Liver (tissue), 9 donors: ENCODE results near the gene TBC1D22B. TPM values are rescaled to one million over a fixed set of nuclear protein-coding genes. Genes with fewer than 3 reads are reported as not detected.

Source experiments
- DNase-seq: peaks from one replicate; pipeline ENCODE4 v3.0.0-alpha.2; 2017; ENCODE audit warnings: low spot score
- H3K27ac ChIP-seq, 2 donors: one replicate each; pipeline ENCODE4 v1.7.0; 2013; ENCODE audit warnings: inconsistent platforms in 2 of 2, low read length in 2 of 2, control low read depth in 1 of 2, low read depth in 1 of 2, mild to moderate bottlenecking in 1 of 2
- H3K27me3 ChIP-seq, 4 donors: one replicate each; pipeline versions ENCODE4 v1.6.1 to v1.7.0; 2013; ENCODE audit warnings: low read length in 3 of 4, inconsistent platforms in 1 of 4, mild to moderate bottlenecking in 1 of 4, moderate library complexity in 1 of 4; ENCODE audit not compliant: control insufficient read depth in 4 of 4, insufficient read depth in 4 of 4
- H3K36me3 ChIP-seq, 4 donors: one replicate each; pipeline versions ENCODE4 v1.6.1 to v1.7.0; 2013; ENCODE audit warnings: low read length in 3 of 4, mild to moderate bottlenecking in 3 of 4, low read depth in 1 of 4, moderate library complexity in 1 of 4; ENCODE audit not compliant: control insufficient read depth in 4 of 4, insufficient read depth in 3 of 4
- H3K4me1 ChIP-seq, 4 donors: one replicate each; pipeline versions ENCODE4 v1.6.1 to v1.7.0; 2013; ENCODE audit warnings: low read length in 3 of 4, mild to moderate bottlenecking in 3 of 4, moderate library complexity in 1 of 4; ENCODE audit not compliant: control insufficient read depth in 4 of 4, insufficient read depth in 4 of 4
- H3K4me3 ChIP-seq, 3 donors: one replicate each; pipeline versions ENCODE4 v1.6.1 to v1.7.0; 2013; ENCODE audit warnings: low read length in 3 of 3, control low read depth in 1 of 3, low read depth in 1 of 3, mild to moderate bottlenecking in 1 of 3
- H3K9ac ChIP-seq, 2 donors: one replicate each; pipeline ENCODE4 v1.7.0; 2013; ENCODE audit warnings: low read length in 2 of 2, mild to moderate bottlenecking in 2 of 2, moderate library complexity in 2 of 2, control low read depth in 1 of 2, low read depth in 1 of 2
- H3K9me3 ChIP-seq, 4 donors: one replicate each; pipeline versions ENCODE4 v1.6.1 to v1.7.0; 2013; ENCODE audit warnings: low read length in 3 of 4; ENCODE audit not compliant: control insufficient read depth in 4 of 4
- EGR1 ChIP-seq, 2 donors: IDR thresholded peaks; 2 replicates each; pipeline ENCODE4 v1.6.1; 2016 to 2018; ENCODE audit warnings: antibody characterized with exemption in 2 of 2, low read depth in 2 of 2
- FOXA1 ChIP-seq: IDR thresholded peaks from 2 replicates; pipeline ENCODE4 v1.6.1; 2016; ENCODE audit warnings: antibody characterized with exemption
- FOXA2 ChIP-seq: IDR thresholded peaks from 2 replicates; pipeline ENCODE4 v1.6.1; 2016; ENCODE audit warnings: antibody characterized with exemption
- GABPA ChIP-seq, 2 donors: IDR thresholded peaks in 1 of 2; conservative IDR thresholded peaks in 1 of 2; 2 replicates each; pipeline ENCODE4 v1.6.1; 2016; ENCODE audit warnings: antibody characterized with exemption in 2 of 2, mild to moderate bottlenecking in 1 of 2, moderate library complexity in 1 of 2
- HNF4A ChIP-seq, 2 donors: conservative IDR thresholded peaks; 2 replicates each; pipeline ENCODE4 v1.6.1; 2016; ENCODE audit warnings: antibody characterized with exemption in 2 of 2, mild to moderate bottlenecking in 2 of 2
- HNF4G ChIP-seq: IDR thresholded peaks from 2 replicates; pipeline ENCODE4 v1.6.1; 2016; ENCODE audit warnings: antibody characterized with exemption
- JUND ChIP-seq, 2 donors: IDR thresholded peaks; 2 replicates each; pipeline ENCODE4 v1.6.1; 2016; ENCODE audit warnings: antibody characterized with exemption in 2 of 2
- NR2F2 ChIP-seq: IDR thresholded peaks from 2 replicates; pipeline ENCODE4 v1.6.1; 2016; ENCODE audit warnings: antibody characterized with exemption
- RAD21 ChIP-seq, 2 donors: IDR thresholded peaks; 2 replicates each; pipeline ENCODE4 v1.6.1; 2016; ENCODE audit warnings: antibody characterized with exemption in 2 of 2, mild to moderate bottlenecking in 2 of 2
- RXRA ChIP-seq, 2 donors: IDR thresholded peaks; 2 replicates each; pipeline ENCODE4 v1.6.1; 2017 to 2018; ENCODE audit warnings: antibody characterized with exemption in 2 of 2, mild to moderate bottlenecking in 1 of 2
- SP1 ChIP-seq: IDR thresholded peaks from 2 replicates; pipeline ENCODE4 v1.6.1; 2018; ENCODE audit warnings: antibody characterized with exemption, mild to moderate bottlenecking
- TAF1 ChIP-seq: conservative IDR thresholded peaks from 2 replicates; pipeline ENCODE4 v1.6.1; 2016; ENCODE audit warnings: antibody characterized with exemption, mild to moderate bottlenecking
- YY1 ChIP-seq: IDR thresholded peaks from 2 replicates; pipeline ENCODE4 v1.6.1; 2016; ENCODE audit warnings: antibody characterized with exemption, mild to moderate bottlenecking
- WGBS: extraction: QIAGEN DNeasy Blood & Tissue Kit; methylation state at CpG from one replicate; pipeline ENCODE4 v1.1.7; 2013; 5-methylcytosine and 5-hydroxymethylcytosine counted together
- polyA plus RNA-seq, 2 donors: library from polyadenylated mRNA; stranded (reverse) in 1 of 2; unstranded in 1 of 2; fragments of 200-250 nt in 1 of 2; fragments of >200 nt in 1 of 2; fragmentation: Nextera tagmentation in 1 of 2; extraction: Ambion mirVana in 1 of 2; gene quantifications; one replicate each; pipeline versions ENCODE4 v1.2.1 to v1.2.3, GENCODE V29; 2013 to 2015
- total RNA-seq, 2 donors: library from RNA; depleted of rRNA; stranded (reverse); fragments of >200 nt; gene quantifications; one replicate each; pipeline ENCODE4 v1.2.3, GENCODE V29; 2014
- TF ChIP-seq, protein P1 (sequence below): IDR thresholded peaks from 2 replicates; pipeline ENCODE4 v1.6.1; 2016; ENCODE audit warnings: antibody characterized with exemption
- TF ChIP-seq, protein P2 (sequence below): fragments of 150-350 bp; IDR thresholded peaks from 2 replicates; pipeline ENCODE4 v1.5.1; 2017; ENCODE audit warnings: improper control_type of control experiment, low read depth, low read length; ENCODE audit not compliant: missing input control
- TF ChIP-seq, protein P3 (sequence below): IDR thresholded peaks from 2 replicates; pipeline ENCODE4 v1.6.1; 2016; ENCODE audit warnings: antibody characterized with exemption, mild to moderate bottlenecking
- TF ChIP-seq, protein P4 (sequence below): IDR thresholded peaks from 2 replicates; pipeline ENCODE4 v1.6.1; 2016; ENCODE audit warnings: antibody characterized with exemption
- TF ChIP-seq, protein P5 (sequence below): IDR thresholded peaks from 2 replicates; pipeline ENCODE4 v1.6.1; 2016; ENCODE audit warnings: antibody characterized with exemption
- donor health status: healthy.
- donor health status: healthy.
- donor health status: healthy.
- donor health status: healthy.
- donor health status: healthy.

Gene TBC1D22B
- total and polyA plus RNA-seq, 4 donors: 1.4 to 10.7 (median 1.9) TPM

DNA sequence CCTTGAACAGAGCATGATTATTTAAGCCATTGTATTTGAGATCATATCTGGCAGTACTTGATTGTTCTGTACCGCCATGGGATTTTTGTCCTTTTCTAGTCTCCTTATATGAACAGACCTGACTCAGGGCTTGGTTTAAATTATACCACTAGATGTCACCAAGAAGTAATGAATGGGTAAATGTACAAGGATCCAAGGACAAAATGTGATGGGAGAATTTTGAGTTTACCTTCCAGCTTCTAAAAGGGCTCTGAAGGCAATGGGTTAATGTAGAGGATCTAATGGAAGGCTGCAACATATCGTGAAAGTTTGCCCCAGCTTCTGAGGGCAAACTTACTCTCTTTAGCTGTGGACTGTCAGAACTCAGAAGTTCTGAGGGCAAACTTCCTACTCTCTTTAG is 108.2 kb downstream of the TBC1D22B start:
- Histone ChIP-seq H3K9ac (no peak overlapping the region), H3K27ac (no peak overlapping the region), H3K36me3 (peaks cover 0 to 22% (median 12%) of the 10 kb centered on the region in 4 donors), H3K27me3 (no peaks in the 10 kb centered on the region), H3K4me1 (peaks cover 0 to 3% (median 0%) of the 10 kb centered on the region in 4 donors), H3K9me3 (no peaks in the 10 kb centered on the region), H3K4me3 (no peak overlapping the region)
- TF ChIP-seq RAD21 (IDR thresholded peaks at IDR 0.05): peak; percentile 51 to 62
- TF ChIP-seq, protein P1, sequence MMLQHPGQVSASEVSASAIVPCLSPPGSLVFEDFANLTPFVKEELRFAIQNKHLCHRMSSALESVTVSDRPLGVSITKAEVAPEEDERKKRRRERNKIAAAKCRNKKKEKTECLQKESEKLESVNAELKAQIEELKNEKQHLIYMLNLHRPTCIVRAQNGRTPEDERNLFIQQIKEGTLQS: no peak
- no peak for DNase-seq
- 45% methylated on average over 2 of the region's 2 CpGs for WGBS

DNA sequence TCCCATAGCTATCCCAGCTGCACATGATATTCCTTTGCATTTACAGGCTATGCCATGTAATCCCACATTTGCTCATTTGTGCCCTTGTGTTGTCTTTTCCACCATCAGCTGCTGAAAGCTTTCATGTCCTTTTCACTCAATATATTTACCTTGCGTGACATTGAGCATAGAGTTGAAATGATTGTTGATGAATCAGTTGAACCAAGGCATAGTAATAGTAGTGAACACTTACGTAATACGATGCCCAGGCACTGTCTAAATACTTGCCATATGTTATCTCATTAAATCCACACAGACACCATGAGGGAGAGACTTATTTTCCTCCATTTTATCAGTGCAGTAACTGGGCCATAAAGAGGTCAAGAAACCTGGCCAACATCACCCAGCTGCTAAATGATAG is 109.3 kb downstream of the TBC1D22B start:
- TF ChIP-seq GABPA (IDR thresholded peaks at IDR 0.05 in 1 of 2, conservative IDR thresholded peaks at IDR 0.05 in 1 of 2) (no peak), TAF1 (no peak), FOXA2 (no peak)
- TF ChIP-seq, protein P2, sequence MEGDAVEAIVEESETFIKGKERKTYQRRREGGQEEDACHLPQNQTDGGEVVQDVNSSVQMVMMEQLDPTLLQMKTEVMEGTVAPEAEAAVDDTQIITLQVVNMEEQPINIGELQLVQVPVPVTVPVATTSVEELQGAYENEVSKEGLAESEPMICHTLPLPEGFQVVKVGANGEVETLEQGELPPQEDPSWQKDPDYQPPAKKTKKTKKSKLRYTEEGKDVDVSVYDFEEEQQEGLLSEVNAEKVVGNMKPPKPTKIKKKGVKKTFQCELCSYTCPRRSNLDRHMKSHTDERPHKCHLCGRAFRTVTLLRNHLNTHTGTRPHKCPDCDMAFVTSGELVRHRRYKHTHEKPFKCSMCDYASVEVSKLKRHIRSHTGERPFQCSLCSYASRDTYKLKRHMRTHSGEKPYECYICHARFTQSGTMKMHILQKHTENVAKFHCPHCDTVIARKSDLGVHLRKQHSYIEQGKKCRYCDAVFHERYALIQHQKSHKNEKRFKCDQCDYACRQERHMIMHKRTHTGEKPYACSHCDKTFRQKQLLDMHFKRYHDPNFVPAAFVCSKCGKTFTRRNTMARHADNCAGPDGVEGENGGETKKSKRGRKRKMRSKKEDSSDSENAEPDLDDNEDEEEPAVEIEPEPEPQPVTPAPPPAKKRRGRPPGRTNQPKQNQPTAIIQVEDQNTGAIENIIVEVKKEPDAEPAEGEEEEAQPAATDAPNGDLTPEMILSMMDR: no peak
- no peaks in the 10 kb centered on the region for H3K9me3 ChIP-seq
- 96% methylated on average over 3 of the region's 3 CpGs for WGBS
- H3K27me3 ChIP-seq: no peaks in the 10 kb centered on the region
- no peak for DNase-seq
- H3K36me3 ChIP-seq: peaks cover 0 to 22% (median 10%) of the 10 kb centered on the region in 4 donors
- H3K9ac ChIP-seq: no peak overlapping the region
- peaks cover 0 to 3% (median 0%) of the 10 kb centered on the region in 4 donors for H3K4me1 ChIP-seq
- no peak overlapping the region for H3K27ac ChIP-seq
- no peak overlapping the region for H3K4me3 ChIP-seq

DNA sequence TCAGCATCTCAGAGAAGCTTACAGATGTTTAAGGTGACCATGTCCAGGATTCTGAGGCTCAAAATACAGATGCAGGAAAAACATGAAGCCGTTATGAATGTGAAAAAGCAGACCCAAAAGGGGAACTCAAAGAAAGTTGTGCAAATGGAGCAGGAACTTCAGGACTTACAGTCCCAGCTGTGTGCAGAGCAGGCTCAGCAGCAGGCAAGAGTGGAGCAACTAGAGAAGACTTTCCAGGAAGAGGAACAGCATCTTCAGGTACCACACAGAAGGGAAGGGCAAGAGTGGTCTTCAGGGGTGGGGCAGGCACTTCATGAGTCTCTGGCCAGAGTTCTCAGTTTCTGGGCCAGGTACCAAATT is 111.4 kb downstream of the TBC1D22B start:
- Histone ChIP-seq H3K4me3 (no peak overlapping the region), H3K27me3 (no peaks in the 10 kb centered on the region), H3K27ac (no peak overlapping the region), H3K9me3 (no peaks in the 10 kb centered on the region), H3K4me1 (peaks cover 0 to 3% (median 0%) of the 10 kb centered on the region in 4 donors), H3K36me3 (peaks cover 0 to 16% (median 8%) of the 10 kb centered on the region in 4 donors), H3K9ac (no peak overlapping the region)
- 84% methylated on average over 1 of the region's 1 CpG for WGBS
- TF ChIP-seq JUND (IDR thresholded peaks at IDR 0.05): no peak
- TF ChIP-seq, protein P3, sequence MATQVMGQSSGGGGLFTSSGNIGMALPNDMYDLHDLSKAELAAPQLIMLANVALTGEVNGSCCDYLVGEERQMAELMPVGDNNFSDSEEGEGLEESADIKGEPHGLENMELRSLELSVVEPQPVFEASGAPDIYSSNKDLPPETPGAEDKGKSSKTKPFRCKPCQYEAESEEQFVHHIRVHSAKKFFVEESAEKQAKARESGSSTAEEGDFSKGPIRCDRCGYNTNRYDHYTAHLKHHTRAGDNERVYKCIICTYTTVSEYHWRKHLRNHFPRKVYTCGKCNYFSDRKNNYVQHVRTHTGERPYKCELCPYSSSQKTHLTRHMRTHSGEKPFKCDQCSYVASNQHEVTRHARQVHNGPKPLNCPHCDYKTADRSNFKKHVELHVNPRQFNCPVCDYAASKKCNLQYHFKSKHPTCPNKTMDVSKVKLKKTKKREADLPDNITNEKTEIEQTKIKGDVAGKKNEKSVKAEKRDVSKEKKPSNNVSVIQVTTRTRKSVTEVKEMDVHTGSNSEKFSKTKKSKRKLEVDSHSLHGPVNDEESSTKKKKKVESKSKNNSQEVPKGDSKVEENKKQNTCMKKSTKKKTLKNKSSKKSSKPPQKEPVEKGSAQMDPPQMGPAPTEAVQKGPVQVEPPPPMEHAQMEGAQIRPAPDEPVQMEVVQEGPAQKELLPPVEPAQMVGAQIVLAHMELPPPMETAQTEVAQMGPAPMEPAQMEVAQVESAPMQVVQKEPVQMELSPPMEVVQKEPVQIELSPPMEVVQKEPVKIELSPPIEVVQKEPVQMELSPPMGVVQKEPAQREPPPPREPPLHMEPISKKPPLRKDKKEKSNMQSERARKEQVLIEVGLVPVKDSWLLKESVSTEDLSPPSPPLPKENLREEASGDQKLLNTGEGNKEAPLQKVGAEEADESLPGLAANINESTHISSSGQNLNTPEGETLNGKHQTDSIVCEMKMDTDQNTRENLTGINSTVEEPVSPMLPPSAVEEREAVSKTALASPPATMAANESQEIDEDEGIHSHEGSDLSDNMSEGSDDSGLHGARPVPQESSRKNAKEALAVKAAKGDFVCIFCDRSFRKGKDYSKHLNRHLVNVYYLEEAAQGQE: no peak
- TF ChIP-seq FOXA1: no peak
- no peak for TF ChIP-seq RXRA (IDR thresholded peaks at IDR 0.05)
- TF ChIP-seq HNF4G: no peak
- TF ChIP-seq RAD21 (IDR thresholded peaks at IDR 0.05): no peak
- TF ChIP-seq, protein P2: no peak
- no peak for TF ChIP-seq EGR1 (IDR thresholded peaks at IDR 0.05; ENCODE audit: low read depth in 2 of 2)
- TF ChIP-seq FOXA2: no peak
- no peak for TF ChIP-seq SP1
- TF ChIP-seq NR2F2: no peak
- no peak for TF ChIP-seq GABPA (IDR thresholded peaks at IDR 0.05 in 1 of 2, conservative IDR thresholded peaks at IDR 0.05 in 1 of 2)
- no peak for TF ChIP-seq YY1
- TF ChIP-seq, protein P1: no peak
- TF ChIP-seq, protein P4, sequence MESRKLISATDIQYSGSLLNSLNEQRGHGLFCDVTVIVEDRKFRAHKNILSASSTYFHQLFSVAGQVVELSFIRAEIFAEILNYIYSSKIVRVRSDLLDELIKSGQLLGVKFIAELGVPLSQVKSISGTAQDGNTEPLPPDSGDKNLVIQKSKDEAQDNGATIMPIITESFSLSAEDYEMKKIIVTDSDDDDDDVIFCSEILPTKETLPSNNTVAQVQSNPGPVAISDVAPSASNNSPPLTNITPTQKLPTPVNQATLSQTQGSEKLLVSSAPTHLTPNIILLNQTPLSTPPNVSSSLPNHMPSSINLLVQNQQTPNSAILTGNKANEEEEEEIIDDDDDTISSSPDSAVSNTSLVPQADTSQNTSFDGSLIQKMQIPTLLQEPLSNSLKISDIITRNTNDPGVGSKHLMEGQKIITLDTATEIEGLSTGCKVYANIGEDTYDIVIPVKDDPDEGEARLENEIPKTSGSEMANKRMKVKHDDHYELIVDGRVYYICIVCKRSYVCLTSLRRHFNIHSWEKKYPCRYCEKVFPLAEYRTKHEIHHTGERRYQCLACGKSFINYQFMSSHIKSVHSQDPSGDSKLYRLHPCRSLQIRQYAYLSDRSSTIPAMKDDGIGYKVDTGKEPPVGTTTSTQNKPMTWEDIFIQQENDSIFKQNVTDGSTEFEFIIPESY: no peak
- TF ChIP-seq, protein P5, sequence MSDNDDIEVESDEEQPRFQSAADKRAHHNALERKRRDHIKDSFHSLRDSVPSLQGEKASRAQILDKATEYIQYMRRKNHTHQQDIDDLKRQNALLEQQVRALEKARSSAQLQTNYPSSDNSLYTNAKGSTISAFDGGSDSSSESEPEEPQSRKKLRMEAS: no peak
- TF ChIP-seq HNF4A (conservative IDR thresholded peaks at IDR 0.05): no peak
- TF ChIP-seq TAF1: no peak
- no peak for DNase-seq
